ENCODE data around the gene SMG6.
"Not testable (repeated sequence)": the region's sequence is repeated elsewhere in the genome, so short reads cannot be mapped to it uniquely, and the experiment has no call there.

SMG6 gene

DNA sequence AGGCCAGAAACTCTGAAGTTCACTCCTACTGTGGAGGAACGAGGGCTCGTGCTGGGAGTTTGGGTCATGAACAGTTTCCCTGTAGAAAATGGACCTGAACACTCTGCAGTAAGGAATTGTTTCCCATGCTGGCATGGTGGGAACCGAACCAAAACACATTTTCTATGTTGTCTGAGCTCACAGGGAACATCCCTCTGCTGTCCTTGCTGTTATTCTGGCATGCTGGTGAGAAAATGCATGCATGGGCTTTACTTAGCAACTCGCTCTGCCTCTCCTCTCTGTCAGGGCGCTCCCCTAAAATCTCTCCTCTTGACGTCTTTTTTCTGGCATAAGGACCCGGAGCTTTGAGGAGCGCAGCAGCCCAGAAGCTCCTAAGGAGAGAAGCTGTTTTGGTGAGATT is 283.9 kb downstream of the SMG6 start:
- FAIRE-seq, result no peak

DNA sequence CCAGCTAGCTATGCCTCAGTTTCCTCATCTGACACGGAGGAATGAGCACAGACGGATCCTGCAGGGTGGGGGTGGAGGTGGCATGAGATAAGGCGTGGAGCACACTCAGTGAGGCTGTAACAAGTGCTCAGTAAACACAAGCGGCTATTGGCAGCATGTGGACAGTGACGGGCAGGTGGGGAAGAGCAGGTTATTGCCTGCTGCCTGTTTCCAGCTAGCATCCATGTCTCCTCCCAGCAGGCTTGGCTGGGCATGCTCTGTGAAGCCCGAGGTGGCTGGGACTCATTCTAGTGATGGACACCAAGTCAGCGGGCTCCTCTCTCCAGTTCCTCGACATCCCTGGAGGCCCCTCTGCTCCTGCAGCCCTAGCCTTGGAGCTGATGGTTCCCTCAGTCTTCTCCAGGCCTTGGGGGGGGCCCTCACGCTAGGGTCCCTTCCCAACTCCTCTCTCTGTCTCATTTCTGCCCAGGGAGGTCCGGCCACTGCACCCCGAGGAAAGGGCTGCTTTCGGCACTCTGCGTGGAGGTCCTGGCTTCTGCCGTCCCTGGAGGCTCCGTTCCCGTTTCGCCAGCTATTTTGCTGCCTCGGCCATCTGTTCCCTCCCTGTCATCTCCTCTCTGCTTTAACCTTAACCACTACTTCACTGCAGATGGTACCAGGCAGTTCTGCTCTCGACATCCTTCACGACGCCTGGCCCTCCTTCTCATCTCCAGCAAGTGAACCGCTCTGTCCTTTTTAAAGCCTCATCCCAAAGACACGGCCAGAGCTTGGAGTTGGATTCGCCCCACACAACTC is 284.7 kb downstream of the SMG6 start:
- no peak for FAIRE-seq

DNA sequence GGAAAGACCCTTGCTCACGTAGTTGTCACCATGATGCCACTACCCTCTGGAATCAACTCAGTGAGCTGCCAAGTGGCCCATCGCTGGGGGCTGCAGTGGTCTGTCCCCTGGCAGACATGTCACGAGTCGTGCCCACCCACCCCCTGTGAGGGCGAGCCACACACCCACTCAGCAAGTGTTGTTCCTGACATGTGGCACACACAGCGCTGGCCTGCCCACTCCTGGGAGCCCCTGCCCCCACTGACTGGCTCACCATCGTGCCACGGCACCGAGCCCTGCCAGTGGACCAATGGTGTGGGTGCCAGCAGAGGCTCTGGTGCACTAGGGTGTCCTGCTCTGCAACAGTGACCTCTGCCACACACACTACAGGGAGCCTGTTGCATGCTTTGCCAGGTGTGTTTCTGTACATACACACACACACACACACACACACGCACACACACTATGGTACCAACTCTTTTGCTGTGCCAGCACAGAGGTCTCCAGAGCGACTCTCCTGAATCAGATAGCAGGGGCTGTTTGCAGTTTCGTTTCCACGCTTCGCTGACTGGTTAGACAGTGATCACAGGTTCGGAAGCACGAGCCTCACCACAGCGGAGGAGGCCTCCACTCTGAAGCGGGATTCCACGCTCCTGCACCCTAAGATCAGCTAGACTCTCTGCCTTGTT is 286.2 kb downstream of the SMG6 start:
- FAIRE-seq, result no peak

- no peak for FAIRE-seq
These were observed 287.1 kb downstream of the SMG6 start for GRCh38 chr17:2016494-2016893.

DNA sequence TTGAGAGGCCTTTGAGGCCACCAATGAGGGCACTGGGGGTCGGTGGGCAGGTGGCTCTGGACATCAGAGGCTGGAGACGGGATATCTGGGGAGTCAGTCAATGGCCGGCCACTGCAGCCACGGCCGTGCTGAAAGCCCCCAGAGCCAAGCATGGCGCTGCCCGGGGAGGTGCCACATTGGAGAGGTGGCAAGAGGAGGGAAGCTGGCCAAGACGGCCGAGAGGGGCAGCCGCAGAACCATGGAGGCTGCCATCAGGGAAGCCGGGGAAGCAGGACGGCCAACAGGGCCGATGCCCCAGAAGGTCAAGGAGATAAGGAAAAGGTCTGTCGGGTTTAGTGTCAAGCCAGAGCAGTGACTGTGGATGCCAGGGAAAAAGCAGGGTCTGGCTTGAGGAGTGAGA is 288.3 kb downstream of the SMG6 start:
- no peak for FAIRE-seq

DNA sequence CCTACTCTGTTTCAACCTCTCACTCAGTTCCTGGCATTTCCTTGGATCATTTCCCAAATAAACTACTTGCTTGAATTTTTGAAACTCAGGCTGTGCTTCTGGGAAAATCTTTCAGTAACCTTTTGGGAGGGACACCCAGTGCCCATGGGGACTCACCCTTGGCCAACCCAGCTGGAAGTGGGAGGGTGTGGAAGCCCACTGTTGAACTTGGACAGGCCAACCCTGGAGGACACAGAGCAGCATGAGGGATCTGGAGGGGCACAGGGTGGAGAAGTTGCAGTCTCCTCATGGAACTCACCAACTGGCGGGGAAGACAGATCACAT is 289.6 kb downstream of the SMG6 start:
- FAIRE-seq, result no peak

DNA sequence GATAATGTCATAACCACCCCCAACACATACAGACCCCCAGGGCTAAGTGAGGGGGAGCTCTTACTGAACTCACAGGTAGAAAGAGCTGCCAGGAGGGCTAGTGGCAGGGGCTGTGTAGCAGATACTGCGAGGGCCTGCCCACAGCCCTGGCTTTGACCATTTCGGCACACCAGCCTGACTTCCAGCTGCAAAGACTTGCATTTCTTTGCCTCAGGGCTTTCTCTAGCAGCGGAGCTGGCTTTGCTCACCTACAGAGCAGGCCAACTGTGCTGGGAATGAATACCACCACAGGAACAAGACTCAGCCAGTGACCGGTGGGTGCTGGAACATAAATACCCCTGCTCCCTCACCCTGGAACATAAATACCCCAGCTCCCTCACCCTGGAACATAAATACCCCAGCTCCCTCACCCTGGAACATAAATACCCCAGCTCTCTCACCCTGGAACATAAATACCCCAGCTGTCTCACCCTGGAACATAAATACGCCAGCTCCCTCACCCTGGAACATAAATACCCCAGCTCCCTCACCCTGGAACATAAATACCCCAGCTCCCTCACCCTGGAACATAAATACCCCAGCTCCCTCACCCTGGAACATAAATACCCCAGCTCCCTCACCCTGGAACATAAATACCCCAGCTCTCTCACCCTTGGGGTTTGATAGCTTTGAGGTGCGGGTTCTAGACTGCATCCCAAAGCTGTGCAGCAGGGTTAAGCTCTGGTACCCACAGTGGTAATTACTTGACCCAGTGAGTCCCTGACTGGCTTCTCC is 290.2 kb downstream of the SMG6 start:
- not testable (repeated sequence) for FAIRE-seq

DNA sequence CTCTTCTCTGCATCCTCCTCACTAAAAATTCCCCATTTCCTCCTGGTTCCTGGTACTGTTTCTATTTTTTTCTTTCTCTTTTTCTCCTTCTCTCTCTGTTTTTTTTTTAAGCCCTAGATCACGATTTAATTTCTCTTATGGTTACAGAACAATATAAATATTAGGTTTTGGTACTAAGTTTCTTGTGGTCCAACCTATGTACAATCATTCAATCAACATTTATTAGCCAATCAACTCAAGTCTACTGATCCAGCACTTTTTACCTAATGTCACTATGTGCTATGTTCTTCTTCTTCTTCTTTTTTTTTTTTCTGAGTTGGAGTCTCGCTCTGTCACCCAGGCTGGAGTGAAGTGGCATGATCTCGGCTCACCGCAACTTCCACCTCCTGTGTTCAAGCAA is 291.1 kb downstream of the SMG6 start:
- FAIRE-seq, result no peak

DNA sequence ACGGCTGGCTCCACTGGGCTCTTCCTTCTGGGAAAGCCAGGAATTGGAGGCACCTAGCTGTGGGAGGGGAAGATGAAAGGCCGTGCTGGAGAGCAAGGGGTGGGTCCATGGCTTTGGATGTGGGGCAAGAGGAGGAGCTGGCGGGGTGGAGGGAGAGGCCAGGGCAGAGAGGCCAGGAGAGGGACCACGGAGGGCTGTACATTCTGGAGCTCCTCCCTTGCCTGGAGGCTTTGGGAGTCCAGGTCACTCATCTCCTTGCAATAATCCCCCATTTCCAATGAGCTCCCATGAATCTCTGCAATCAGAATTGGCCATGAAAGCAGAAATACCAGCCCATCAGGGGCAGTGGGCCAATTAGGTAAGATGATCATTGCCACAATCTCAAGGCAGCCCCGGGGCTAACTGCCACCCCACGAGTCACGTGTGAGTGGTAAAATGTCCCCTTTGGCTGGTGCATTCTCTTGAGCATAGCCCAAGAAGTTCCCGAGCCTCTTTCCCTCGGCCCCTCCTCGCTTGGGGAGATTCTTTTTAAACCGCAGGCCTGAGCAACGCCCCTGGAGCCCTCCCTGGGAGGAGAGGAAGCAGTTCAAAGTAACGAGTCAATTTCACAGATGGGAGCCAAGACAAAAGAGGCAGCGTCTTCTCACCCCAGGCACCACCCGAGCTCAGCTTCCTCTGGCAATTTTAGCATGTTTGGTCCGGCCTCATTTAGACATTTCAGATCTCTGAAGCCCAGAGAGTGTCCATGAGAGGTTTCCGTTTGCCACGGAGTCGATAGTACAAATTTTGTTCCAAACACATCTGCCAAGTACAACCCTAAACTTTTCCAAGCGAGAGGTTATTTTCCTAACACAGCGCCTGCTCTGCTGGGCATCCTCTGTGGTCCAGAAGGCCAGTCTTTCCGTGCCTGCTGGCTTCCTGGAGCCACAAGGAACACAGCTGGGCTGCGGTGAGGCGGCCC is 291.9 kb downstream of the SMG6 start:
- no peak for FAIRE-seq
